ENCODE data around the gene PDLIM4. TPM values are rescaled to one million over a fixed set of nuclear protein-coding genes. Genes with fewer than 3 reads are reported as not detected.

PDLIM4 gene
- total RNA-seq, 4 donors from 2014 or later: 4.6 to 27.2 (median 18.5) TPM

- H3K27me3 ChIP-seq: no peaks in the 10 kb centered on the region
- DNase-seq: peak in 1 of 3 donors; percentile 43
- H3K9me3 ChIP-seq: no peaks in the 10 kb centered on the region
- no peak overlapping the region for H3K4me3 ChIP-seq
- peaks cover 0 to 24% (median 0%) of the 10 kb centered on the region in 4 donors for H3K4me1 ChIP-seq
- H3K36me3 ChIP-seq: no peaks in the 10 kb centered on the region
- H3K27ac ChIP-seq: no peak overlapping the region
- no peak for TF ChIP-seq POLR2A (IDR thresholded peaks at IDR 0.05)
- TF ChIP-seq CTCF (IDR thresholded peaks at IDR 0.05): no peak
Measured at GRCh38 chr5:132254321-132254977, 3.0 kb upstream of the PDLIM4 start.

GRCh38 chr5:132256086-132256782 is 1.3 kb upstream of the PDLIM4 start:
- Histone ChIP-seq H3K36me3 (no peaks in the 10 kb centered on the region), H3K4me1 (peaks cover 0 to 42% (median 0%) of the 10 kb centered on the region in 4 donors), H3K4me3 (no peak overlapping the region), H3K9me3 (no peaks in the 10 kb centered on the region), H3K27me3 (no peaks in the 10 kb centered on the region), H3K27ac (no peak overlapping the region)
- no peak for TF ChIP-seq POLR2A (IDR thresholded peaks at IDR 0.05)
- no peak for TF ChIP-seq CTCF (IDR thresholded peaks at IDR 0.05)
- DNase-seq: peak in 1 of 3 donors; percentile 25

- Histone ChIP-seq H3K4me3 (peak overlapping the region in 1 of 4 donors; percentile 83), H3K4me1 (peaks cover 0 to 46% (median 0%) of the 10 kb centered on the region in 4 donors)
- DNase-seq: peak in 1 of 3 donors; percentile 29
Measured at GRCh38 chr5:132256783-132257130, 739 bp upstream of the PDLIM4 start.

GRCh38 chr5:132258102-132259068 is 889 bp downstream of the PDLIM4 start:
- DNase-seq: peak in 2 of 3 donors; percentile 47 to 50
- TF ChIP-seq POLR2A (IDR thresholded peaks at IDR 0.05): no peak
- no peak for TF ChIP-seq CTCF (IDR thresholded peaks at IDR 0.05)
- no peaks in the 10 kb centered on the region for H3K27me3 ChIP-seq
- peaks cover 0 to 4% (median 0%) of the 10 kb centered on the region in 3 donors for H3K36me3 ChIP-seq
- H3K9me3 ChIP-seq: no peaks in the 10 kb centered on the region
- peaks cover 0 to 57% (median 0%) of the 10 kb centered on the region in 4 donors for H3K4me1 ChIP-seq
- peak overlapping the region; percentile 72 to 97 (median 78) for H3K27ac ChIP-seq
- peak overlapping the region; percentile 40 to 83 (median 52) for H3K4me3 ChIP-seq

More at GRCh38 chr5:132256783-132257130, 739 bp upstream of the PDLIM4 start:
- H3K27ac ChIP-seq: peak overlapping the region in 3 of 4 donors; percentile 46 to 97 (median 83)
- no peaks in the 10 kb centered on the region for H3K9me3 ChIP-seq
- TF ChIP-seq CTCF (IDR thresholded peaks at IDR 0.05) (no peak), POLR2A (IDR thresholded peaks at IDR 0.05) (no peak)
- no peaks in the 10 kb centered on the region for H3K27me3 ChIP-seq
- H3K36me3 ChIP-seq: no peaks in the 10 kb centered on the region

Data from Peyer's patch (tissue), 4 donors.